ENCODE measurements around the gene HIC1. TPM values are rescaled to one million over a fixed set of nuclear protein-coding genes. Genes with fewer than 3 reads are reported as not detected.

Gene HIC1
- total RNA-seq, 2 experiments from 2014 or later, result 0.19 to 0.32 TPM

DNA sequence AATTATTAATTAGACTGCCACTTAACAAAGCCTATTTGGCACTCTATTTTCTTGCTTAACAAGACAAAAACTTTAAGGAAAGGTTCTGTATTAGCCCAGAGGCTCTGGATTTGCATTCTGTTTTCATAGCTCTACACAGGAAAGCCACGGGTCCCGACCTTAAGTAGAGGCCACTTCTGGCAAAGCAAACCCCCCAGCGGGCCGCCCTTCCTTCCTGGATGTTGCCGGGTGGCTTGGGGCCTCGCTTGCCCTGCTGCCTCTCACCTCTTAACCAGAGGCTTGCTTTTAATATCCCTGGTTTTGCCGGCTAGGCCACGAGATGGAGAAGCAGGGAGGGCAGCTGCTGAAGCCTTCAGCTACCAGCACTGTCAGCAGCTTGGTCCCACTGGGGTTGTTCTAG lies 34.2 kb upstream of the HIC1 start:
- Histone ChIP-seq H3K79me2 (ENCODE audit: insufficient read depth, low read depth, low read length) (no peaks in the 10 kb centered on the region), H3K27ac (ENCODE audit: low read depth, low read length, poor library complexity, severe bottlenecking) (no peak overlapping the region), H3K9me2 (ENCODE audit: insufficient read depth, low read length) (no peaks in the 10 kb centered on the region), H2AFZ (ENCODE audit: low read length) (no peak overlapping the region), H3K9me3 (ENCODE audit: low read length) (no peaks in the 10 kb centered on the region), H4K20me1 (ENCODE audit: insufficient read depth, low read length) (no peaks in the 10 kb centered on the region), H3K4me3 (ENCODE audit: low read depth, low read length, poor library complexity, severe bottlenecking) (no peak overlapping the region), H3K4me2 (ENCODE audit: low read length) (no peak overlapping the region), H3K4me1 (ENCODE audit: insufficient read depth, low read length, poor library complexity, severe bottlenecking) (peaks cover 9% of the 10 kb centered on the region), H3K36me3 (ENCODE audit: insufficient read depth, low read length) (no peaks in the 10 kb centered on the region)
- BruUV-seq (replicated peaks), result no TSS peak
- CTCF ChIA-PET (ENCODE audit: unreplicated experiment), result no interaction called here
- TF ChIP-seq EZH2phosphoT487 (IDR thresholded peaks at IDR 0.05; ENCODE audit: borderline replicate concordance, low read depth, low read length), result no peak
- TF ChIP-seq, protein P1, sequence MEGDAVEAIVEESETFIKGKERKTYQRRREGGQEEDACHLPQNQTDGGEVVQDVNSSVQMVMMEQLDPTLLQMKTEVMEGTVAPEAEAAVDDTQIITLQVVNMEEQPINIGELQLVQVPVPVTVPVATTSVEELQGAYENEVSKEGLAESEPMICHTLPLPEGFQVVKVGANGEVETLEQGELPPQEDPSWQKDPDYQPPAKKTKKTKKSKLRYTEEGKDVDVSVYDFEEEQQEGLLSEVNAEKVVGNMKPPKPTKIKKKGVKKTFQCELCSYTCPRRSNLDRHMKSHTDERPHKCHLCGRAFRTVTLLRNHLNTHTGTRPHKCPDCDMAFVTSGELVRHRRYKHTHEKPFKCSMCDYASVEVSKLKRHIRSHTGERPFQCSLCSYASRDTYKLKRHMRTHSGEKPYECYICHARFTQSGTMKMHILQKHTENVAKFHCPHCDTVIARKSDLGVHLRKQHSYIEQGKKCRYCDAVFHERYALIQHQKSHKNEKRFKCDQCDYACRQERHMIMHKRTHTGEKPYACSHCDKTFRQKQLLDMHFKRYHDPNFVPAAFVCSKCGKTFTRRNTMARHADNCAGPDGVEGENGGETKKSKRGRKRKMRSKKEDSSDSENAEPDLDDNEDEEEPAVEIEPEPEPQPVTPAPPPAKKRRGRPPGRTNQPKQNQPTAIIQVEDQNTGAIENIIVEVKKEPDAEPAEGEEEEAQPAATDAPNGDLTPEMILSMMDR (conservative IDR thresholded peaks at IDR 0.05; ENCODE audit: low read length), result no peak
- POLR2A ChIA-PET, result no interaction called here
- intact Hi-C loops (cut with micrococcal nuclease; ENCODE audit: unreplicated experiment), result no loop called here
- no peak for DNase-seq (ENCODE audit: low spot score)

DNA sequence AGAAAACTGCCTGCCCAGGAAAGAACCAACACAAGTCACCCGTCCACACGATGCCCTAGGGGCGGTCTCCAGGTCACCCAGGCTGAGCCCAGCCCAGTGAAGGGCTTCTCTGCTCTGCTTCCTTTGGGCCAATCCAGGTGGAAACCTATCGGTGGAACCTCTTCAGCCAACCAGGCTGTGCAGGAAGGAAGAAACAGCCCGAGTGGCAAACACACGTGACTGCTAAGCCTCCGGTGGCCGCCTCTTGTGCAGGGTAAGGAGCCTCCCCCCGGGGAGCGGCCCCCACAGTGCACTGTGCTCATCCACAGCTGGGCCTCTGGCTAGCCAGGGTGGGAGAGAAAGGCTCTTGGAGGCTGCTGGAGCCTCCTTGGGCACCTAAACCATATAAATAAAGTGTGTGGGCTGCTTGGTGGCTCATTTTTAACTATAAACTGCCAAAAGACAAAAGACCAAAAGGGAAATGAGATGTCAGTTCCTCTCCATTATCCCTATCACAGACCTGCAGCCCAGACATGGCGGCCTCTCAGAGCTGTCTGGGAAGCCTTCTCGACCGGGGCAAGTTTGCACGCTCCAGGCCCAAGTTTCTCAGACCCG lies 32.2 kb upstream of the HIC1 start:
- BruUV-seq (replicated peaks), result no TSS peak
- no peak overlapping the region for H3K4me3 ChIP-seq (ENCODE audit: low read depth, low read length, poor library complexity, severe bottlenecking)
- H3K79me2 ChIP-seq (ENCODE audit: insufficient read depth, low read depth, low read length), result no peaks in the 10 kb centered on the region
- H3K27ac ChIP-seq (ENCODE audit: low read depth, low read length, poor library complexity, severe bottlenecking), result no peak overlapping the region
- no peaks in the 10 kb centered on the region for H3K9me3 ChIP-seq (ENCODE audit: low read length)
- H3K36me3 ChIP-seq (ENCODE audit: insufficient read depth, low read length), result no peaks in the 10 kb centered on the region
- POLR2A ChIA-PET, result no interaction called here
- H4K20me1 ChIP-seq (ENCODE audit: insufficient read depth, low read length), result no peaks in the 10 kb centered on the region
- TF ChIP-seq, protein P1 (conservative IDR thresholded peaks at IDR 0.05; ENCODE audit: low read length), result no peak
- no peak for TF ChIP-seq EZH2phosphoT487 (IDR thresholded peaks at IDR 0.05; ENCODE audit: borderline replicate concordance, low read depth, low read length)
- CTCF ChIA-PET (ENCODE audit: unreplicated experiment), result no interaction called here
- intact Hi-C loops (cut with micrococcal nuclease; ENCODE audit: unreplicated experiment), result no loop called here
- no peak overlapping the region for H2AFZ ChIP-seq (ENCODE audit: low read length)
- no peaks in the 10 kb centered on the region for H3K9me2 ChIP-seq (ENCODE audit: insufficient read depth, low read length)
- DNase-seq (ENCODE audit: low spot score), result no peak
- no peak overlapping the region for H3K4me2 ChIP-seq (ENCODE audit: low read length)
- H3K4me1 ChIP-seq (ENCODE audit: insufficient read depth, low read length, poor library complexity, severe bottlenecking), result peaks cover 6% of the 10 kb centered on the region

DNA sequence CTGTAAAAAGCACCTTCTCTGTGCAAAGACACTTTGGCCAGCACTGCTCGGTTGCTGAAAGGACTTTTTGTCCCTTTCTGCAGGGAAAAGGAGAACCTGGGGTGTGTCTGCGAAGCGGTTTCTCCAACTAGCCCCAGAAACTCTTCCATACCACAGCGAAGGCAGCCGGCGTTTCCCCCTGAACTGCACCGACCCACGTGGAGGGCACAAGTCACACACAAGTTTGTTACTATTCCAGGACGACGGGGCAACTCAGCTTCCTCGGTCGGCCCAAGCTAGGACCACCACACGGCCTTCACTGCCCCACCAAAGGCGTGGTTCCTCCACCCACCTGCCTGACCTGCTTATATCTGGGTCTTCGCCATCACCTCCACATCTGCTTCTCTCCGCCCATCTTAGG lies 31.6 kb upstream of the HIC1 start:
- no peaks in the 10 kb centered on the region for H3K36me3 ChIP-seq (ENCODE audit: insufficient read depth, low read length)
- DNase-seq (ENCODE audit: low spot score), result no peak
- intact Hi-C loops (cut with micrococcal nuclease; ENCODE audit: unreplicated experiment), result no loop called here
- peaks cover 4% of the 10 kb centered on the region for H3K4me1 ChIP-seq (ENCODE audit: insufficient read depth, low read length, poor library complexity, severe bottlenecking)
- TF ChIP-seq EZH2phosphoT487 (IDR thresholded peaks at IDR 0.05; ENCODE audit: borderline replicate concordance, low read depth, low read length), result no peak
- TF ChIP-seq, protein P1 (conservative IDR thresholded peaks at IDR 0.05; ENCODE audit: low read length), result no peak
- no peak overlapping the region for H3K4me3 ChIP-seq (ENCODE audit: low read depth, low read length, poor library complexity, severe bottlenecking)
- H4K20me1 ChIP-seq (ENCODE audit: insufficient read depth, low read length), result no peaks in the 10 kb centered on the region
- no peaks in the 10 kb centered on the region for H3K79me2 ChIP-seq (ENCODE audit: insufficient read depth, low read depth, low read length)
- no TSS peak for BruUV-seq (replicated peaks)
- CTCF ChIA-PET (ENCODE audit: unreplicated experiment), result no interaction called here
- no peak overlapping the region for H2AFZ ChIP-seq (ENCODE audit: low read length)
- POLR2A ChIA-PET, result no interaction called here
- H3K9me3 ChIP-seq (ENCODE audit: low read length), result no peaks in the 10 kb centered on the region
- no peak overlapping the region for H3K4me2 ChIP-seq (ENCODE audit: low read length)
- H3K9me2 ChIP-seq (ENCODE audit: insufficient read depth, low read length), result no peaks in the 10 kb centered on the region
- no peak overlapping the region for H3K27ac ChIP-seq (ENCODE audit: low read depth, low read length, poor library complexity, severe bottlenecking)

Data from OCI-LY7 (cell line).